TTC549 (cell line): ENCODE data around the gene ITGA6.

Source experiments
- FAIRE-seq: peaks from 2 replicates; lab custom pipeline; 2012; peaks lifted over from hg19 to GRCh38; lab: Jason Lieb, UNC

Gene ITGA6

GRCh38 chr2:172465417-172466334, 38.3 kb downstream of the ITGA6 start:
- peak; percentile 92 for FAIRE-seq

GRCh38 chr2:172467382-172467781, 40.0 kb downstream of the ITGA6 start:
- FAIRE-seq, result no peak

- no peak for FAIRE-seq
Measured at GRCh38 chr2:172470958-172471922, 43.9 kb downstream of the ITGA6 start.

- FAIRE-seq, result no peak
Measured at GRCh38 chr2:172472446-172473033, 45.2 kb downstream of the ITGA6 start.

- FAIRE-seq, result no peak
Measured at GRCh38 chr2:172473167-172473566, 45.8 kb downstream of the ITGA6 start.

- no peak for FAIRE-seq
Measured at GRCh38 chr2:172478353-172478752, 51.0 kb downstream of the ITGA6 start.

- no peak for FAIRE-seq
Measured at GRCh38 chr2:172480301-172481218, 53.2 kb downstream of the ITGA6 start.

- no peak for FAIRE-seq
Measured at GRCh38 chr2:172481507-172482262, 54.3 kb downstream of the ITGA6 start.

GRCh38 chr2:172484253-172484652, 56.9 kb downstream of the ITGA6 start:
- FAIRE-seq, result peak; percentile 31

- FAIRE-seq, result no peak
Measured at GRCh38 chr2:172484706-172485105, 57.3 kb downstream of the ITGA6 start.

GRCh38 chr2:172488556-172488955, 61.2 kb downstream of the ITGA6 start:
- FAIRE-seq, result no peak

- FAIRE-seq, result no peak
Measured at GRCh38 chr2:172489681-172490080, 62.3 kb downstream of the ITGA6 start.

- no peak for FAIRE-seq
Measured at GRCh38 chr2:172496160-172496608, 68.8 kb downstream of the ITGA6 start.

GRCh38 chr2:172507199-172507598, 79.8 kb downstream of the ITGA6 start:
- no peak for FAIRE-seq

- no peak for FAIRE-seq
Measured at GRCh38 chr2:172510088-172510487, 82.7 kb downstream of the ITGA6 start.

- no peak for FAIRE-seq
Measured at GRCh38 chr2:172510548-172510947, 83.2 kb downstream of the ITGA6 start.

- no peak for FAIRE-seq
Measured at GRCh38 chr2:172512810-172513523, 85.6 kb downstream of the ITGA6 start.

- FAIRE-seq, result no peak
Measured at GRCh38 chr2:172513524-172513900, 86.1 kb downstream of the ITGA6 start.

- no peak for FAIRE-seq
Measured at GRCh38 chr2:172513935-172514586, 86.7 kb downstream of the ITGA6 start.
